ENCODE results near the gene SMOC1. TPM values are rescaled to one million over a fixed set of nuclear protein-coding genes. Genes with fewer than 3 reads are reported as not detected.

Gene SMOC1
- total and polyA plus RNA-seq, 9 donors: 0.35 to 9.1 (median 0.80) TPM

GRCh38 chr14:70064136-70064865 lies 185.1 kb downstream of the SMOC1 start:
- no peaks in the 10 kb centered on the region for H3K27me3 ChIP-seq
- TF ChIP-seq, protein P1, sequence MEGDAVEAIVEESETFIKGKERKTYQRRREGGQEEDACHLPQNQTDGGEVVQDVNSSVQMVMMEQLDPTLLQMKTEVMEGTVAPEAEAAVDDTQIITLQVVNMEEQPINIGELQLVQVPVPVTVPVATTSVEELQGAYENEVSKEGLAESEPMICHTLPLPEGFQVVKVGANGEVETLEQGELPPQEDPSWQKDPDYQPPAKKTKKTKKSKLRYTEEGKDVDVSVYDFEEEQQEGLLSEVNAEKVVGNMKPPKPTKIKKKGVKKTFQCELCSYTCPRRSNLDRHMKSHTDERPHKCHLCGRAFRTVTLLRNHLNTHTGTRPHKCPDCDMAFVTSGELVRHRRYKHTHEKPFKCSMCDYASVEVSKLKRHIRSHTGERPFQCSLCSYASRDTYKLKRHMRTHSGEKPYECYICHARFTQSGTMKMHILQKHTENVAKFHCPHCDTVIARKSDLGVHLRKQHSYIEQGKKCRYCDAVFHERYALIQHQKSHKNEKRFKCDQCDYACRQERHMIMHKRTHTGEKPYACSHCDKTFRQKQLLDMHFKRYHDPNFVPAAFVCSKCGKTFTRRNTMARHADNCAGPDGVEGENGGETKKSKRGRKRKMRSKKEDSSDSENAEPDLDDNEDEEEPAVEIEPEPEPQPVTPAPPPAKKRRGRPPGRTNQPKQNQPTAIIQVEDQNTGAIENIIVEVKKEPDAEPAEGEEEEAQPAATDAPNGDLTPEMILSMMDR (IDR thresholded peaks at IDR 0.05): no peak
- TF ChIP-seq EP300 (IDR thresholded peaks at IDR 0.05) (no peak), POLR2A (IDR thresholded peaks at IDR 0.05) (no peak)
- H3K4me3 ChIP-seq: no peak overlapping the region
- no peak for DNase-seq
- no peaks in the 10 kb centered on the region for H3K36me3 ChIP-seq
- no peak overlapping the region for H3K27ac ChIP-seq
- intact Hi-C loops (cut with DNase I): no loop called here
- no peaks in the 10 kb centered on the region for H3K9me3 ChIP-seq
- WGBS, 3 donors: 43 to 48% (median 46%) methylated on average over 11 of the region's 11 CpGs
- no peaks in the 10 kb centered on the region for H3K4me1 ChIP-seq (ENCODE audit: insufficient read depth)

DNA sequence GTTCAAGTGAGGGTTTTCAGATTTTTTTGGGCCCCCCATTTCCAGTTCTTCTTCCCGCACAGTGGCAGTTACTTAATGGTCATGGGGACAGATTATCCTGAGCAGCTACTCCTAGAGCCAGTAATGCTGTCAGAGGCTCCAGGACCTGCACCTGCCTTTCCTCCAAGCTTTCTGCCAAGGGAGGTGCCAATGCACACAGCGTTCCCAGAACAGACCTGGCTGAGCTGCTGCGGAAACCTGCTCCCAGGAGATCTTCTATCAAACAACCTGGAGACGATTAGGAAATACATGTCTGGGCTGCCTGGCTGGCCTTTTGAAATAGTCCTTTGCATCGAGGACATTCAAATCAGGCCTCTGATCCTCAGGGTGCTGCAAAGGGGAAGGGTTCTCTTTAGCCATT lies 188.6 kb downstream of the SMOC1 start:
- TF ChIP-seq EP300 (IDR thresholded peaks at IDR 0.05) (no peak), POLR2A (IDR thresholded peaks at IDR 0.05) (no peak)
- TF ChIP-seq, protein P1 (IDR thresholded peaks at IDR 0.05): no peak
- H3K27ac ChIP-seq: no peak overlapping the region
- no peak for DNase-seq
- WGBS, 3 donors: 80 to 92% (median 85%) methylated on average over 5 of the region's 5 CpGs
- no peaks in the 10 kb centered on the region for H3K4me1 ChIP-seq (ENCODE audit: insufficient read depth)
- H3K9me3 ChIP-seq: no peaks in the 10 kb centered on the region
- intact Hi-C loops (cut with DNase I): no loop called here
- H3K27me3 ChIP-seq: no peaks in the 10 kb centered on the region
- no peaks in the 10 kb centered on the region for H3K36me3 ChIP-seq
- no peak overlapping the region for H3K4me3 ChIP-seq

- Histone ChIP-seq H3K4me1 (ENCODE audit: insufficient read depth) (no peaks in the 10 kb centered on the region), H3K9me3 (no peaks in the 10 kb centered on the region), H3K36me3 (no peaks in the 10 kb centered on the region), H3K27me3 (no peaks in the 10 kb centered on the region), H3K27ac (no peak overlapping the region), H3K4me3 (no peak overlapping the region)
- TF ChIP-seq EP300 (IDR thresholded peaks at IDR 0.05) (no peak), POLR2A (IDR thresholded peaks at IDR 0.05) (no peak)
- TF ChIP-seq, protein P1 (IDR thresholded peaks at IDR 0.05): no peak
- no peak for DNase-seq
- intact Hi-C loops (cut with DNase I): no loop called here
- WGBS, 3 donors: 24 to 50% (median 30%) methylated on average over 5 of the region's 5 CpGs
These were observed 190.0 kb downstream of the SMOC1 start for GRCh38 chr14:70069186-70069585.

DNA sequence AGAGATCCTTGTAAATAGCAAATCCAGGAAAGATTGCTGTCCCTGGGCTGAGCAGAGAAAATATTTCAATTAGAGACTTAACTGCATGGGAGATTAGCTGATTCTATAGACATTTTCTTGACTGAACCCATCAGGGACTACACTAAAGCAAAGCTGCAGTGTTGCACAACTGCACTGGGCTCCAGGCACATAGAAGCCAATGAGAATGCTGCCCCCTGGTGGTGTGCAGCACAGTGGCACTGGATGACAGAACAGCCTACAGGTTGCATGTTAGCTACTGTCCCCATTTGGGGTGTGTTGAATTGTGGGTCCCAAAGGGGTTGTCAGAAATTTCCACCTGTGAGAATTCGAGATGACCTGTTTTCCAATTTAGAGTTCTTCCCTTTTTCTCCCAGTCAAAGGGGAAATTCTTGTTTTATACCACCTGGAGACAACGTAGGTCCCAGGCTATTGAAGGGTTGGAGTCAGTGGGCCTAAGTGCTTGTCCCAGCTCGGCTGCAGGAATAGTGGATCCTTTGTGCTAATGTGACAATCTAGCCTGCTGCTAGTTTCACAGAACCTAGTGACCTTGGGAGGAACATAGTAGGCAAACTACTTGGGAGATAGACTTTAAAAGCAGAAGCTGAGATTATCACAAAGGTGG lies 194.8 kb downstream of the SMOC1 start:
- 43 to 52% (median 51%) methylated on average over 3 of the region's 3 CpGs for WGBS, 3 donors
- Histone ChIP-seq H3K27ac (no peak overlapping the region), H3K4me3 (no peak overlapping the region), H3K4me1 (ENCODE audit: insufficient read depth) (no peaks in the 10 kb centered on the region), H3K36me3 (no peaks in the 10 kb centered on the region), H3K27me3 (no peaks in the 10 kb centered on the region), H3K9me3 (no peaks in the 10 kb centered on the region)
- TF ChIP-seq POLR2A (IDR thresholded peaks at IDR 0.05) (no peak), EP300 (IDR thresholded peaks at IDR 0.05) (no peak)
- TF ChIP-seq, protein P1 (IDR thresholded peaks at IDR 0.05): no peak
- intact Hi-C loops (cut with DNase I): no loop called here
- peak in 2 of 5 donors; percentile 12 to 32 for DNase-seq

Measured in ovary (tissue), 9 donors.